Immature natural killer cell (primary cell): ENCODE measurements around the gene MRAS. TPM values are rescaled to one million over a fixed set of nuclear protein-coding genes. Genes with fewer than 3 reads are reported as not detected.
"Not testable (repeated sequence)": the region's sequence is repeated elsewhere in the genome, so short reads cannot be mapped to it uniquely, and the experiment has no call there.

Experiments used
- DNase-seq, 3 donors: peaks; one replicate each; pipeline ENCODE4 v3.0.0; 2022; ENCODE audit warnings: mixed read lengths in 1 of 3
- H3K27ac Mint-ChIP-seq, 6 donors: one replicate each; pipeline ENCODE4 v1.8.0; 2020; ENCODE audit warnings: mixed read lengths in 6 of 6, mild to moderate bottlenecking in 5 of 6, inconsistent platforms in 4 of 6, moderate library complexity in 3 of 6
- H3K27me3 Mint-ChIP-seq, 3 donors: one replicate each; pipeline ENCODE4 v1.8.0; 2020 to 2021; ENCODE audit warnings: low read depth in 3 of 3, mild to moderate bottlenecking in 3 of 3, mixed read lengths in 3 of 3, moderate library complexity in 3 of 3, inconsistent platforms in 1 of 3
- H3K36me3 Mint-ChIP-seq, 3 donors: one replicate each; pipeline ENCODE4 v1.8.0; 2020; ENCODE audit warnings: mixed read lengths in 3 of 3, inconsistent platforms in 2 of 3, mild to moderate bottlenecking in 2 of 3
- H3K4me1 Mint-ChIP-seq, 2 donors: one replicate each; pipeline ENCODE4 v1.8.0; 2020; ENCODE audit warnings: inconsistent platforms in 2 of 2, mild to moderate bottlenecking in 2 of 2, mixed read lengths in 2 of 2, moderate library complexity in 1 of 2
- H3K4me3 Mint-ChIP-seq, 5 donors: one replicate each; pipeline ENCODE4 v1.8.0; 2020; ENCODE audit warnings: mild to moderate bottlenecking in 5 of 5, mixed read lengths in 5 of 5, inconsistent platforms in 3 of 5, moderate library complexity in 3 of 5
- H3K9me3 Mint-ChIP-seq, 6 donors: one replicate each; pipeline ENCODE4 v1.8.0; 2020; ENCODE audit warnings: mild to moderate bottlenecking in 6 of 6, mixed read lengths in 6 of 6, inconsistent platforms in 4 of 6, moderate library complexity in 3 of 6
- polyA plus RNA-seq, 3 donors: library from polyadenylated mRNA; unstranded; fragments of 300-500 nt; fragmentation: Illumina TruSeq; gene quantifications; one replicate each; pipeline ENCODE4 v1.2.3, GENCODE V29; 2021

The MRAS gene
- polyA plus RNA-seq, 3 donors from 2014 or later = not detected

DNA sequence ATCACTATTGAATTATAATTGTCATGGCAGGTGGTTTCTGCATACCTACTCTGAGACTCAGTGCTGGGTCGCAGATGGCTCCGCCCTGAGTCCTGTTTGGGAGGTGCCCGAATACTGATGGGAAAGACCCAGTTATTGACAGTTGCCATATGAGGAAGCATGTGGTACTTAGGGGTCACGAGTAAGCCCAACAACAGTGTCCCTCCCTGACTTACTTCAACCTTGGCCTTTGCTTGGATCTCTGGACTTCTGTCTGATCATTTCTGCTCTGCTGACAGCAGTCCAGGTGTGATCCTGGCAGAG lies 16.8 kb downstream of the MRAS start:
- no peaks in the 10 kb centered on the region for H3K4me1 Mint-ChIP-seq
- no peak overlapping the region for H3K27ac Mint-ChIP-seq
- no peak overlapping the region for H3K4me3 Mint-ChIP-seq
- no peak for DNase-seq
- no peaks in the 10 kb centered on the region for H3K9me3 Mint-ChIP-seq
- no peaks in the 10 kb centered on the region for H3K36me3 Mint-ChIP-seq
- H3K27me3 Mint-ChIP-seq = peaks cover 1 to 13% (median 3%) of the 10 kb centered on the region in 3 donors

DNA sequence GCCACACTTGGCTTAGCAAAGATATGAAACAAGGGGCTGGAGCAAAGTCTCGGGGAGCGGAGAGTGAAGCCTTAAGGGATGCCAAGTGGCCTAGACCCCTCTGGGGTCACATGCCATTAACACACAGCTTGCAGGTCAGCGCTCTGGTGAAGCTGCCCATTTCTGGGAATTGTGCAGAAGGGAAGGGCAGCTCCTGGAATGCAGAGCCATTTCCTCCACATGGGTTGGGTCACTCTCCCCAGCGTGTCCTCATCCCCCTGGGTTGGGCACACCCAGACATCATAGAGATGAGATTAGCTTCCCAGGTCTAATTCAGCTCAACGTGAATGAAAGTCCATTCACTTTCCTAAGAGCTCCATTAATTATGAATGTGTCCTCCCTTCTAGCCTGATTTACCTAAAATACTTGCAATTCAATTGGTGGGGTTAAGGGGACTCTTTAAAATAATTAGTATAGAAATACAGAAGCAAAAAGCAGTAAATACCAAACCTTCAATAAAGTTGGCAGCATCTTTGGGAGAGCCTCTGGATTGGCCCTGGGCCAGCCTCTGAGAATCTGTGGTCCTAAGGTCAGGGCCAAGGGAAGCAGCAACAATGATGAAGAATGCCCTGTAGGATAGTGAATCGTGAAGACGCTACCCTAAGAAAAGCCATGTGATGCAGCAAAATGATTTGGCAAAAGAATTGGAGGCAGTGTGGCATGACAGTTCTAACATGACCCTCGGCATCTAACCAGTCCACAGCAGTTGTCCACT lies 17.8 kb downstream of the MRAS start:
- Mint-ChIP-seq H3K27me3 (peaks cover 1 to 13% (median 3%) of the 10 kb centered on the region in 3 donors), H3K4me1 (no peaks in the 10 kb centered on the region), H3K4me3 (no peak overlapping the region), H3K36me3 (no peaks in the 10 kb centered on the region), H3K27ac (no peak overlapping the region), H3K9me3 (no peaks in the 10 kb centered on the region)
- no peak for DNase-seq

DNA sequence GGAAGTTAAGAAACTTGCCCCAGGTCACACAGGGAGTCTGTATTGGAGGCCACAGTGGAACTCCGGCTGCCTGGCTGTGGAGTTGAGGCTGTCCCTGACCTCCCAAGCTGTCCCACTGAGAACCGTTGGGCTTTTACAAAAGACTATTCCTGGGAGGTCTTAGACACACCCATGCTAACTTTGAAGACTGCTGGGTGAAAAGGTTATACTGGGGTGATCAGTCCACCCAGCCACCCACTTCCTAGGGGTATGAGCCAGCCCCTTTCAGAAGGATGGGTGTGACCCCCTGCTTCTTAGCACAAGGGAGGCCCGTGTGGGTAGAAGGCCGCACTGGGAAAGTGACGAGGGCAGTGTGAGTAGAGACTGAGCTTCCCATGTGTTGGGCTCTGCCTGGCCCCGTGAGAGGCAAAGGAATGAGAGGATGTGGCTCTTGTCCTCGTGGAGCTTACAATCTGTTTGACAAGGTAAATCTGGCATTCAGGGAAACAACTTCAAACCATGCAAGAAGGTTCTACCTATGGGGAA lies 19.0 kb downstream of the MRAS start:
- H3K36me3 Mint-ChIP-seq = no peaks in the 10 kb centered on the region
- H3K27me3 Mint-ChIP-seq = peaks cover 1 to 11% (median 6%) of the 10 kb centered on the region in 3 donors
- H3K4me3 Mint-ChIP-seq = no peak overlapping the region
- no peak overlapping the region for H3K27ac Mint-ChIP-seq
- no peaks in the 10 kb centered on the region for H3K9me3 Mint-ChIP-seq
- DNase-seq = no peak
- H3K4me1 Mint-ChIP-seq = no peaks in the 10 kb centered on the region

DNA sequence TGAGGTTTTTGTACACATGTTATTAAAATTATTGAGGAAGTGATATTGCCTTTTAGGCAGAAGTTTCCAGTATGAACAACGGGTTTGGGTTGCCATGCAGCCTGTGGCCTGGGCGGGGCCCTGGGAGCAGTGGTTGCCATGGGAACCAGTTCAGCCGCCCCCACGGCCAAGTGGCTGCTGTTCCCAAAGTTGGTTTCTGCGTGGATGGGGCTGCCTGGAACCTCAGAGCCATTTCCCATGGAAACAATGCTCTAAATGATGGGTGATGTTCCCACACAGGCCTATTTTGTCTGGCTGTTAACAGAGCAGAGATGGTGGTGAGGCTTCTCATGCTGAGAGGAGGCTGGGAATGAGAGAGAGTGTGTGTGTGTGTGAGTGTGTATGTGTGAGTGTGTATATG lies 19.5 kb downstream of the MRAS start:
- no peak for DNase-seq
- peaks cover 1 to 6% (median 6%) of the 10 kb centered on the region in 3 donors for H3K27me3 Mint-ChIP-seq
- no peaks in the 10 kb centered on the region for H3K36me3 Mint-ChIP-seq
- H3K4me1 Mint-ChIP-seq = no peaks in the 10 kb centered on the region
- H3K9me3 Mint-ChIP-seq = no peaks in the 10 kb centered on the region
- H3K27ac Mint-ChIP-seq = no peak overlapping the region
- H3K4me3 Mint-ChIP-seq = no peak overlapping the region

DNA sequence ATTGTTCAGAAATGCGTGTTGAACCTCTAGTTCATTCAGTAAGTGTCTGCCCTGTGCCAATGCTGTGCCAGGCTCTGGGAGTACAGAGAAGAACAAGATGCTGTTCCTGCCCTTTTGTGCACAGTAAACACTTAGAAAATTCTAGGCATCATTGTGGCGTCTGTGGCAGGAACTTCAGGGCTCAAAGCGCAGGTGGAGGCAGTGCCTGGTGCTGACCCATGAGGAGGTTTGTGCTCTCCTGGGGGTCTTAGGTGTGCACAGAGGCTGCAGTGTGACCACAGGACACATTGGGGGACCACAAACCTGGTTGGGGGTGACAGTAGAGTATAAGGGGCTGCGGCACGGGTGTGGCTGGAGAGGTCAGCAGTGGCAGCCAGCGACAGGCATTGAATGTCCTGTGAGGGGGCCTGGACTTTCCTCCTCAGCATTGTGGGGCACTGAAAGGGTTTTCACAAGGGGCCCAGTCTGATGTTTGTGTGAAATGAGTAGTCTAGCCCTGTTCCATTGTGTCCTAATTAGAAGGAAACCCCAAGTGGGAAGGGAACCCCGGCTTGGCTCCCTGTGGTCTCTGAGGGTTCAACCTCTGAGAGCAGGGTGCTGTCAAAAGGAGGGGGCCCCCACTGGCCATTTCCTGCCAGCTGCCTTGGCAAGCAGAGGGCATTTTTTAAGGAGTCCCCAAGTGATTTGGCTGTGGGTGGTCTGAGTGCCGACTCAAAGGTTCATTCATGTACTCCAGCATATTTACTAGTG lies 20.9 kb downstream of the MRAS start:
- DNase-seq = no peak
- H3K4me3 Mint-ChIP-seq = no peak overlapping the region
- no peaks in the 10 kb centered on the region for H3K36me3 Mint-ChIP-seq
- no peaks in the 10 kb centered on the region for H3K9me3 Mint-ChIP-seq
- H3K27me3 Mint-ChIP-seq = peaks cover 0 to 6% (median 3%) of the 10 kb centered on the region in 3 donors
- no peaks in the 10 kb centered on the region for H3K4me1 Mint-ChIP-seq
- no peak overlapping the region for H3K27ac Mint-ChIP-seq

DNA sequence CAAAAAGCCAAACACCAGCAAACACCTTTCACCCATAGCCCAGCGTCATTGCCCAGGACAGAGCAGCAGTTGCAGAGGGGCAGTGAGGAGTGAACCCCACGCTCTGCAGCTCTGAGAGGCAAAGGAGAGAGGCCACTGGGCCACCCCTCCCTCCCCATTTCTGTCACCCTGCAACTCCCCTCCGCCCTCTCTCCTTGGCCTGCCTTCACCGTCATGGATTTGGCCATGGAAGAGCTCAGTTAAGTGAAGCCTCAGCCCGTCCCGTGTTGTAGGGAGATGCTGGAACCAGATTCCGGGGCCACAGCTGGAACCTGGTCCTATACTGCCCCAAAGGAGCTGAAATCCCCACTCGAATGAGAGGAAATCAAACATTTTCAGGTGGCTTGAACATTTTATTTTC lies 21.9 kb downstream of the MRAS start:
- no peaks in the 10 kb centered on the region for H3K4me1 Mint-ChIP-seq
- H3K27ac Mint-ChIP-seq = no peak overlapping the region
- DNase-seq = no peak
- no peak overlapping the region for H3K4me3 Mint-ChIP-seq
- no peaks in the 10 kb centered on the region for H3K36me3 Mint-ChIP-seq
- H3K9me3 Mint-ChIP-seq = no peaks in the 10 kb centered on the region
- peaks cover 0 to 6% (median 5%) of the 10 kb centered on the region in 3 donors for H3K27me3 Mint-ChIP-seq

DNA sequence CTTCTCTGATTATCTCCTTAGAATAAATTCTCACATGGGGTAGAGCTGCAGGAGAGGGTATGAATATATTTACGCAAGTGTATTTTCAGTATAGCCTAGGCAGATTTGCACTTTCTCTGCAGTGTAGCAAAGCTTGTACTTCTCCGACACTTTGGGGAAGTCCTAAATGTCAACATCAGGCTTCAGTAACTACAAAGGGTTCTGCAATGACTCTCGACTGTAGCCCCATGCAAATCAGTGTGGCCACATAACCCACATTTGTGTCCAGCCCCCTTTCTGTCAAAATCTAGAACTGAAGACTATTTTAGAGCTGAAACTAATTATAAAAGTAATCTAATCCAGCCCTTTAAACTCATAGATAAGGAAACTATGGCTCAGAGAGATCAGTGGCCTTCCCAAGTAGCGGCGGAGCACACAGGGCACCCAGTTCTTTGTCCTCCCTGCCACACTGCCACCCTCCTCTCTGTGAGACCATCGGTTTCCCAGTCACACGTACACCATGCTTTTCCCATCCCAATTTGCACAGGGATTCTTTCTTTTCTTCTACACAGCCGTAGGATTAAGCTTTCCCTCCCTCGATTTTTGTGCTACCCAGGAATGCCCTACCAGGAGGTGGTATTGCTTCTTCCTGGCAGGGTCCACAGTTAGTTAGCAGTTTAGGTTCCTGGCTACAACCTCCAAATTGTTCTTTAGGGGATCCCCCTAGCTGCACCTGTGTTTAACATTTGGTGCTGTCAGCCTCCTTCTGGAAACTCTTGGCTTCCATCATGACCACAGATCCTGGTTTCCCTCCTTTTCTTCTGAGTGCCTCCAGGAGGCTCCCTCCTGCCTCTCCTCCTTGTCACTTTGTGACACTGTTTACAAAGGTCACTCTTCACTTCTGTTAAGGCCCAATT lies 22.9 kb downstream of the MRAS start:
- Mint-ChIP-seq H3K4me3 (no peak overlapping the region), H3K4me1 (no peaks in the 10 kb centered on the region), H3K9me3 (no peaks in the 10 kb centered on the region), H3K27ac (no peak overlapping the region), H3K36me3 (no peaks in the 10 kb centered on the region), H3K27me3 (peaks cover 0 to 6% (median 5%) of the 10 kb centered on the region in 3 donors)
- DNase-seq = no peak

DNA sequence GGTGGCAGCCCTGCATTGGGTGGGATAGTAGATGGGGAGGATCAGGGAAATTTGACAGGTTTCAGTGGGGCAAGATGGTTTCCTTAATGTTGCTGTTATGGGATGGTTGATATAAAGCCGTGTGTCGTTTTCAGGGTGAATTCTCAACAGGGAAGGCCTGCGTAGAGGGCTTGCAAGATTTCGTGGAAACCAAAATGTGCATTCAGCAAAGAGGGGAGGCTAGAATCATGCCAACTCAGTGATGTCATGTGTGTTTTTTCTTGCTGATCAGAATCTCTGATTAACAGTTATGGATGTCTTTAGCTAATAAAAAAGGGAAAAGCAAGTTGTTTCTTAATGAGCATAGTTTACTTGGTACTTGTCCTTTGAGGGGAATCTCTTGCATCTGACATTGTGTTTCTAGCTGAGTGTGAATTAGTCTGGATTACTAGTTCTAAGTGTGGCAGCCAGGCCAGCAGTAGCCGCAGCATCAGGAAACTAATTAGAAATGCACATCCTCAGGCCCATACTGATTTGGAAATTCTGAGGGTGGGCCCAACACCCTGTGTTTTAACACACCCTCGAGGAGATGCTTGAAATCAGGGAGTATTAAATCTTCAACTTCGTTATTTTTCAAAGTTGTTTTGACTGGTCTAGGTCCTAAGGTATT lies 24.8 kb downstream of the MRAS start:
- H3K27ac Mint-ChIP-seq = no peak overlapping the region
- H3K27me3 Mint-ChIP-seq = peaks cover 0 to 3% (median 2%) of the 10 kb centered on the region in 3 donors
- no peak for DNase-seq
- no peak overlapping the region for H3K4me3 Mint-ChIP-seq
- no peaks in the 10 kb centered on the region for H3K4me1 Mint-ChIP-seq
- no peaks in the 10 kb centered on the region for H3K36me3 Mint-ChIP-seq
- H3K9me3 Mint-ChIP-seq = no peaks in the 10 kb centered on the region

DNA sequence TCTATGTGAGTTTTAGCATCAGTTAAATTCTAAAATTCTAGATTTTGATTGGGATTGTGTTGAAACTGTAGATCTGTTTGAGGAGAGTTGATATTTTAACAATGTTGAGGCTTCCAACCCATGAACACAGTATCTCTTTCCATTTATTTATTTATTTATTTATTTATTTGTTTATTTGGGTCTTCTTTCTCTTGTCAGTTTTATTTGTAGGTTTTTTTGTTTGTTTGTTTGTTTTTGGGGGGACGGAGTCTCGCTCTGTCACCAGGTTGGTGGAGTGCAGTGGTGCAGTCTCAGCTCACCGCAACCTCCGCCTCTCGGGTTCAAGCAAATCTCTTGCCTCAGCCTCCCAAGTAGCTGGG lies 25.3 kb downstream of the MRAS start:
- H3K4me1 Mint-ChIP-seq = no peaks in the 10 kb centered on the region
- H3K27ac Mint-ChIP-seq = no peak overlapping the region
- no peak overlapping the region for H3K4me3 Mint-ChIP-seq
- no peaks in the 10 kb centered on the region for H3K36me3 Mint-ChIP-seq
- H3K27me3 Mint-ChIP-seq = peaks cover 0 to 3% (median 2%) of the 10 kb centered on the region in 3 donors
- no peaks in the 10 kb centered on the region for H3K9me3 Mint-ChIP-seq
- DNase-seq = no peak

DNA sequence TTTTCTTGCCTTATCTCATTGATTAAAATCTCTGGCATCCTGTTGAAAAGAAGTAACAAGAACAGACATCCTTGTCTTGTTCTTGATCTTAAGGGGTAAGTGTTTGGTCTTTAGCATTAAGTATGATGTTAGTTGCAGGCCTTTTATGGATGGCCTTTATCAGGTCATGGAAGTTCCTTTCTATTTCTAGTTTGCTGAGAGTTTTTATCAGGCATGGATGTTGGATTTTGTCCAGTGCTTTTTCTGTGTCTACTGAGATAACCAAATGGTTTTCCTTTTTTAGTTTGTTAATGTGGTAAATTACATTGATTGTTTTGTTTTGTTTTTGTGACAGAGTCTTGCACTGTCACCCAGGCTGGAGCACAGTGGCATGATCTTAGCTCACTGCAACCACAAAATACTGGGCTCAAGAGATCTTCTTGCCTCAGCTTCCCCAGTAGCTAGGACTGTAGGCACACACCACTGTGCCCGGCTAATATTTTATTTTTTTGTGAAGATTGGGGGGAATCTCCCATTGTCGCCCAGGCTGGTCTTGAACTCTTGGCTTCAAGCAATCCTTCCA lies 26.3 kb downstream of the MRAS start:
- Mint-ChIP-seq H3K27me3 (peaks cover 0 to 3% (median 2%) of the 10 kb centered on the region in 3 donors), H3K4me3 (no peak overlapping the region), H3K27ac (no peak overlapping the region), H3K4me1 (no peaks in the 10 kb centered on the region), H3K9me3 (no peaks in the 10 kb centered on the region), H3K36me3 (no peaks in the 10 kb centered on the region)
- DNase-seq = no peak

DNA sequence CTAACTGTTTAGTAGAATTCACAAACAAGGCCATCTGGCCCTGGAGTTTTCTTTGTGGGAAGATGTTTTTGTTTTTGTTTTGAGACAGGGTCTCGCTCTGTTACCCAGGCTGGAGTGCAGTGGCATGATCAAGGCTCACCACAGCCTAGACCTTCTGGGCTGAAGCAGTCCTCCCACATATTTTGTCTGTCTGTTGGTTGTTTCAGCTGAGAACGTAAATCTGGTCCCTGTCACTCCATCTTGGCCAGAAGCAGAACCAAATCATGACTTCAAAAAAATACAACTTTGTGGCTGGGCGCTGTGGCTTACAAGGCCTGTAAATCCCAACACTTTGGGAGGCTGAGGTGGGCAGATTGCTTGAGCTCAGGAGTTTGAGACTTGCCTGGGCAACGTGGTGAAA lies 27.1 kb downstream of the MRAS start:
- Mint-ChIP-seq H3K4me1 (no peaks in the 10 kb centered on the region), H3K36me3 (no peaks in the 10 kb centered on the region), H3K27ac (no peak overlapping the region), H3K4me3 (no peak overlapping the region), H3K27me3 (peaks cover 0 to 6% (median 4%) of the 10 kb centered on the region in 3 donors), H3K9me3 (no peaks in the 10 kb centered on the region)
- no peak for DNase-seq

DNA sequence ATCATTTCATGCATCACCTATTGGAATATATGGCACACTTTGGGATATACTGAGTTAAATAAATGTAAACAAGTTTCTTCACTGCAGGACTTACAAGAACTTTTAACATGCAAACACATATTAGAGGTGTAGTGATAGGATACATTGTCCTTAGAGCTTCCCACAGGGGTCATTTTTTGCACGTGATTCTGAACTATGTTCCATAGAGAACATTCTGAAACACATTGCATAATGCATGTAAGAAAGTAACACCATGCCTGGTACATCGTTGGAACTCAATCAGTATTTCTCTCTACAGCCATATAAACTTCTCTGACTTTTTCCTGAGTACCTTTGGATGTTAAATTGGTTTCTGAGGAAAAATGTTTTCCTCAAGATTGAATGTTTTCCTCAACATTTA lies 28.3 kb downstream of the MRAS start:
- no peaks in the 10 kb centered on the region for H3K4me1 Mint-ChIP-seq
- H3K27ac Mint-ChIP-seq = no peak overlapping the region
- H3K9me3 Mint-ChIP-seq = no peaks in the 10 kb centered on the region
- DNase-seq = no peak
- peaks cover 0 to 8% (median 4%) of the 10 kb centered on the region in 3 donors for H3K27me3 Mint-ChIP-seq
- H3K4me3 Mint-ChIP-seq = no peak overlapping the region
- no peaks in the 10 kb centered on the region for H3K36me3 Mint-ChIP-seq

DNA sequence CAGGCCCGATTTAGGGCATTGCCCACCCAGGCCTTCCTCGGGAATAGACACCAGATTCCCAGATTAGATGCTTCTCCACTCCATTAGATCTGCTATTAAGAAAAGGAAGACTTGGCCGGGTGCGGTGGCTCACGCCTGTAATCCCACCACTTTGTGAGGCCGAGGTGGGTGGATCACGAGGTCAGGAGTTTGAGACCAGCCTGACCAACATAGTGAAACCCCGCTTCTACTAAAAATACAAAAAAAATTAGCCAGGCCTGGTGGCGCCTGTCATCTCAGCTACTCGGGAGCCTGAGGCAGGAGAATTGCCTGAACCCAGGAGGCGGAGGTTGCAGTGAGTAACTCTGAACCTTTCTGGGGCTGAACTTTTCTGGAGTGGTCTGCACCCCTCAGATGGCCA lies 28.8 kb downstream of the MRAS start:
- DNase-seq, H3K4me1 Mint-ChIP-seq, H3K36me3 Mint-ChIP-seq, H3K27me3 Mint-ChIP-seq, H3K27ac Mint-ChIP-seq, H3K4me3 Mint-ChIP-seq, H3K9me3 Mint-ChIP-seq: not testable (repeated sequence)
